GM18498 (cell line): ENCODE results near the gene GCGR.
A peak's percentile ranks its signal among the peaks of the same experiment; 100 is the strongest.
"Not testable (repeated sequence)": the region's sequence is repeated elsewhere in the genome, so short reads cannot be mapped to it uniquely, and the experiment has no call there.

ENCODE experiments used
- ATAC-seq: cut with Tn5 transposase; IDR thresholded peaks from one replicate; pipeline ENCODE4 v1.9.1; 2021; ENCODE audit warnings: mild to moderate bottlenecking, moderate library complexity; ENCODE audit not compliant: unreplicated experiment

Gene GCGR

DNA sequence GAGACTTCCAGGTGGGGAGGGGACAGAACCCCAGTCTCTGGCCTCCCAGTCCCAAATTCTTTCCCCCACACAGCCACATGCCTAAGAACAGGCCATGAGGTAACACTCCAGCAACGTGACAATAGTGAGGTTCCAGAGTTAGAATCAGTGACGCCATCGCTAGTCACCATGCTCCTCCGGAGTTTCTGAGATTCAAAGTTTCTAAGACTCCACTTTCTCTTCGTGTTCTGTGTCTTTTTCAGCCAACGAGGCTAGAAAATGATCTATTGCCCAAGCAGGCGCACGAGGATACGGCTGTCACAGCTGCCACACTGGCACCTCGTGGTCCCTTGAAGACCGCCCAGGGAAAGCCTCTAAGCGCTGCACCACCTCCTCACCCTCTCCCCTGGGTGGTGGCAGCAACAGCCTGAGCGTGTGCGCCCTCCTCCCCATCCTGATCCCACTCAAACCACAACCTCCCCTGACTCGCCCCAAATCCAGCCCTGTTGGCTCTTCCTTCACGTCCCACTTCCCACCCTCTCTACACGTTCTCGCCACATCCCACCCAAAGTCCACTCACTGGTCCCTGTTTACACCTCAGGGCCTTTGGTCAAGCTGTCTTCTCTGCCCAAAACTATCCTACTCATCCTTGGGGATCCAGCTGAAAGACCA lies 28.1 kb downstream of the GCGR start:
- no peak for ATAC-seq

DNA sequence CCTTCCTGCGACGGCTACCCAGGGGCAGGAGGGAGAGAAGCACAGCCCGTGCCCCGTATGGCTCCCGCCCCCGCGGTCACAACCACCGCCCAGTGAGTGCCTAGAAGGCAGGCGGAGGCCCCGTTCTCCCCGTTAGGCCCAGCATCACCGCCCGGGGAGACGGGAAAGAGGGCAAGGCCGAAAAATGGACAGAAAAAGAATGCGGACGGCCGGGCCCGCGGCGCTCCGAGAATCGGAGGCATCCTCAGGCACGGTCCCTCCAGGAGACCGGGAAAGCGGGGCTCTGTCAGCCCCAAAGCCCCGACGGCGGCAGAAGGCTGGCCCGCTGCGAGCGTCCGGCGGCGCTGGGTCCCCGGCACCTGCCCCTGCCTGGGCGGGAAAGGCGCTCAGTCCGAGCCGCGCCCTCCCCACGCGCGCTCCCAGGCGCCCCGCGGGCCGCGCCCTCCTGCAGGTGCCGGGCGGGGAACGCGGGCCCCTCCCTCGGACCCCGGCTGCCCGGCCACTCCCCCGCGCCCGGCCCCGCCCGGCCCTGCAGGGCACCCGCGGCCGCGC lies 28.7 kb downstream of the GCGR start:
- peak; percentile 22 for ATAC-seq

DNA sequence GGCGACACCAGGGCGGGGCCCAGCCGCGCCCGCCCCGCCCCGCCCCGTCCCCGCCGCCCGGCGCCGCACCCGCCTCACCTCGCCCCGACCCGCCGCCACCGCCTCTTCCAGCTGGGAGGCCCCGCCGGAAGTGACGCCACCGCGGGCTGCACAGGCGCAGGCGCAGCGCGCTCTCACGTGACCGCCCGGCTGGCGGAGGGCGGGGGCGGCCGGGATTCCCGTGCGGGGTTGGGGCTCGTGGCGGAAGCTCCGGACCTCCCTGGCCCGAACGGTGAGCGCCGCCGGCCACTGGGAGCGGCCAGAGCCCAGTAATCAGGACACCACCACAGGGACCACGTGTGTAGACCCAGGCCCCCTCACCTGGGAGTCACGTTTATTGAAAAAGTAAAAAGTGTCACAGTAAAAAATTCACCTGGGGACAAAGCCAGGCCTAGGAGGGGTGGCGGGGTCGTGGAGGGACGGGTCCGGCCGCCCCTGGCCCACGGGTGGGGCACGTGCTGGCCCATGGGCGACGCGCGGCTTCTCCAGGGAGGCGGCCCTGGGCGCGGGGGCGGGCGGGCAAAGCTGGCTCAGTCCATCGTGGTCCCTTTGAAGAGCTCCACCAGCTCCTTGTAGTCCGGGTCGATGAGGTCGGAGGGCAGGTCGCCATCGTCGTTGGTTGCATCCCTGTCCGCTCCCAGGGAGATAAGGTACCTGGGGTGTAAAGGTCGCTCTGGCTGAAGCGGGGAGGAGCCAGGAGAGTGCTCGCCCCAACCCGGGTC lies 29.4 kb downstream of the GCGR start, which contains the start of gene MCRIP1:
Gene MCRIP1 (minus strand): TSS at position 132 of the 761 bp plus-strand sequence. CDS start 8,785 bp downstream, outside the sequence.
- ATAC-seq: peak; percentile 82

DNA sequence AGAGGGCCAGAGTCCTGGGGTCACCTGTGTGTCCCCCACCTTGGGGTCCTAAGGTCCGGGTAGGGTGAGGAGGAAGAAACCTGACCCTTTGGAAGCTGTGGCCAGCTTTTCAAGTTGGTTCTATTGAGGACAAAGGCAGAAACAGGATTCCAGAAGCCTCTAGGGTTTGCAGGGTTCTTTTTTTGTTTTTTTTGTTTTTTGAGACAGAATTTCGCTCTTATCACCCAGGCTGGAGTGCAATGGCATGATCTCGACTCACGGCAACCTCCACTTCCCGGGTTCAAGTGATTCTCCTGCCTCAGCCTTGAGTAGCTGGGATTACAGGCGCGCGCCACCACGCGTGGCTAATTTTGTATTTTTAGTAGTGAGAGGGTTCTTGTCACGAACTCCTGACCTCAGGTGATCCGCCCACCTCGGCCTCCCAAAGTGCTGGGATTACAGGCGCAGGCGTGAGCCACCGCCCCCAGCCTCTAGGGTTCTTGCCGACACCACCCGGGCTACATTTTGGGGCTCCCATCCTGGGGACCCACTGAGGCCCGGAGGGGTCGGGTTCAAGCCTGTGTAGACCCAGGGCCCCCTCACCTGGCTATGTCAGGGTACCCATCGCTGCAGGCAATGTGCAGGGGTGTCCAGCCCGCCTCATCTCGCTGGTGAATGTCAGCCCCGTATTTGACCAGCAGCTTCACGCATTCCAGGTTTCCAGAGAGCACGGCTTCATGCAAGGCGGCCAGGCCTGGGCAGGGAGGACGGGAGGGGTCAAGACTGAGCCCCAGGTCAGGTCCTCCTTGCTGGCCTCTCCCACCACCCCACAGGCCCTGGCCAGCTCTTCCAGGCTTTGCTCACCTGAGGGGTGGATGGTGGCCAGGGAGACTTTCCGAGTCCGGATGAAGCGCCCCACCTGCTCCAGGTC lies 30.2 kb downstream of the GCGR start:
- ATAC-seq: no peak

DNA sequence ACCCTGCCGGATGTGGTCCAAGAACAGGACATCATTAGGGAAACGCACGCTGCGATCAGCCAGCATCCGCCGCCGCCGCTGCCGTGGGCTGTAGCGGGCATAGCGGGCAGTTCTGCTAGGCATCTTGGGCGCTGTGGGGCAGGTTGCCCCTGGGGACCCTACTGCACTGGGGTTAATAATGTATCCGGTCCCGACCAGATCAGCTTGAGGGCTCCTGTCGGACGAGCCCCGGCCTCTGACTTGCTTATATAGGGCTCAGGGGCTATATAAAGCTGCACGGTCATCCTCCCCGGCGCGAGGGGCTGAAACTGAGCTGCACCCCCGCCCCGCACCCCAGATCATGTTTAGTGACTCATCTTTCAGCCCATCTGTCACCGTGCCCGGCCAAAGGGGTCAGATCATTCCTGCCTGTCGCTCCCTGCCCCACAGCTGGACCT lies 30.9 kb downstream of the GCGR start, which contains the start of gene PPP1R27:
Gene PPP1R27 (minus strand): TSS at position 220 of the 437 bp plus-strand sequence. CDS start 97 bp downstream, at position 123.
- ATAC-seq: no peak

DNA sequence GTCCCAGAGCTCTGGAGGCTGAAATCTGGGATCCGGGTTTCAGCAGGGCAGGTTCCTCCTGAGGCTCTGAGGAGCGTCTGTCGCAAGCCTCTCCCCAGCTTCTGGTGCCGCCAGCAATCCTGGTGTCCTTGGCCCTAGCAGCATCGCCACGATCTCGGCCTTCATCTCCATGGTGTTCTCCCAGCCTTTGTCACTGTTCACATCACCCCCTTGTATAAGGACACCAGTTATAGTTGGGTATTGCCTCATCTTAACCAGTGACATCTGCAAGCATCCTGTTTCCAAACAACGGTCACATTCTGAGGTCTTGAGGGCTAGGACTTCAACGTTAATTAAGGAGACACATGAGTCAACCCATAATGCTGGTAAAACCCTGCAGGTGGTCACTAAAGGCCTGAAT lies 33.7 kb downstream of the GCGR start:
- ATAC-seq: no peak

DNA sequence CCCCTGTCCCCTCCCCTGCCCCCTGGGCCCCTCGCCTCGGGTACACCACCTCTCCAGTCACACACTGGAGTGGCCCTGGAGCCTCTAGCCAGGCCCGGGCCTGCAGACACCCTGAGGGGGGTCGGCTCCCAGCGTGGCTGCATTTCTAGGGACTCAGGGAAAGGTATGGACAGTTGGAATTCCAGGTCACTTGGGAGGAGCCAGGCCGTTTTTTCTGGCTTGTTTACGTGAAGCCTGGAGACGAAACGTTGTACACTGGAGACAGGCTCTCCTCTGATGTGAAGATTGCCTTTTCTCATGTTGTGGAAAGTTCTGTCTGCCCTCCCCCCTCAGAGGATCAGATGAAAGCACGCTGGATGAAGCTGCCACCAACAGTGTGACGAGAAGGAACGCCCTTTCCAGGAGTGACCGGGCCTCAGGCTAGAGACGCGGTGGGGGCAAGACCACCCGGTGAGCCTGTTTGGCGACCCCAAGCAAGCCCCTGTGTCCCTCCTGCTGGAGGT lies 34.9 kb downstream of the GCGR start:
- no peak for ATAC-seq

DNA sequence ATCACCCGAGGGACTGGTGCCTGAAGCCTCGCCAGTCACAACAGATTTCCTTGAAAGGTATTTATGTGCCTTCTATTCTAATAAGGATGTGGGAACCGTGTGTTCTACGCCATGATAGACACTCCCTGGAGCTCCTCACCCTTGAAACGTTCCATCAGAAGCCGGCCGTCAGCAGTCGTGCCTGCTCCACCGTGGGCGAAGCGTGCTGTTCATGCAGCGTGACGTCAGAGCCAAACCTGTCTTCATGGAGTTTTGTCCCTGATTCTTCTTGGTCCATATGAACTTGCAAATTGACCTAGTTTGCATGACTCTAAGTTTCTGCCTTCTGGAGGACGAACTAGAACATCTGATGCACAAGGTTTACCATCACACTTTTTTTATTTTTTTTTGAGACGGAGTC lies 35.4 kb downstream of the GCGR start:
- no peak for ATAC-seq

DNA sequence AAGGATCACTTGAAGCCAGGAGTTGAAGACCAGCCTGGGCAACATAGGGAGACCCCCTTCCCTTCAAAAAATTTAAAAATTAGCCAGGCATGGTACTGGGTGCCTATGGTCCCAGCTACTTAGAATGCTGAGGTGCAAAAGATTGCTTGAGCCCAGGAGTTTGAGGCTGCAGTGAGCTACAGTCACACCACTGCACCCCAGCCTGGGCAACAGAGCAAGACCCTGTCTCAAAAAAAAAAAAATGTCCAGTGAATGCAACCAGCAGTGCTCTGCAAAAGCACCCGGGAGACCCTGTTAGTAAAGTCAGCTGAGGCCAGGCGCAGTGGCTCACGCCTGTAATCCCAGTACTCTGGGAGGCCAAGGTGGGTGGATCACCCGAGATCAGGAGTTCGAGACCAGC lies 36.1 kb downstream of the GCGR start:
- ATAC-seq: not testable (repeated sequence)

DNA sequence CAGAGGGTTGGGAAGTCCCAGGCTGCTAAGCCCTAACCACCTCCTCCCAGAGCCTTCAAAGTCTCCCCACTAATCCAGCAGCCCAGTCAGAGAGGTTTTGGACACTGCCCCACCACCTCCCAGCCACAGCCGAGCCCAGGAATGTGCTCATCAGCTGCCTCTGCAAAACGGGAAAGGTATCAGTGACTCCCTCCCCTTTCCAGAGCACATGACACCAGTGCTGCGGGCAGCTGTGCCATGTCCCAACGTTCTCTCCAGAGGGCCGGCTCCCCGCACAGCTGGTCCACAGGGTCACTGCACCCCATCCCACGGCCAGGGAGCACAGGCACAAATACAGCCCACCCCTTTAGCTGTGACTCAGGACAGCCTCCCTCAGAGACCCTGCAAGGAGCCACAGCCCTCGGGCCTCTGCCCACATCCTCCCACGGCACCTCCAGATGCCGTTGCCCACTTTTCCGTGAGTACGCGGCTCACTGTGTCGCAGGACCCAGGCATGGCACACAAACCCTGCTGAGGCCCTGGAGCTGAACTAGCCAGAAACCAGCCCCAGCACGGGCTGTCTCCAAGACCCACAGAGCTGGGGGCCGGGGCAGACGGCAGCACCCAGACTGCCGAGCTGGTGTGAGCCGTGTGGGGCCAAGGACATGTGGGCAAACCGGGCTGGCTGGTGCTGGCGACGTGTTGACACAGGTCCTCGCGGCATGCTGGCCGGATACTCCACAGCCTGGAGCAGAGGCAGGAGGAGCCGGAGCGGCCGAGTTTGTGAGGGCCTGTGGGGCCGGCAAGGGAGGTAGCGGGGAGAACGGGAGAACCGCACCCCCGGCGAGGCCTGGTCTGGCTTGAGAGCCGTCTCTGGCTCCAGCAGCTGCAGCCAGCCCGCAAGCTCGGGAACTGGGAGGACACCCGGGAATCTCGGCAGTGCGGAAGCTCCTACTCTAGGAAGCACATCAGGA lies 37.2 kb downstream of the GCGR start:
- no peak for ATAC-seq

DNA sequence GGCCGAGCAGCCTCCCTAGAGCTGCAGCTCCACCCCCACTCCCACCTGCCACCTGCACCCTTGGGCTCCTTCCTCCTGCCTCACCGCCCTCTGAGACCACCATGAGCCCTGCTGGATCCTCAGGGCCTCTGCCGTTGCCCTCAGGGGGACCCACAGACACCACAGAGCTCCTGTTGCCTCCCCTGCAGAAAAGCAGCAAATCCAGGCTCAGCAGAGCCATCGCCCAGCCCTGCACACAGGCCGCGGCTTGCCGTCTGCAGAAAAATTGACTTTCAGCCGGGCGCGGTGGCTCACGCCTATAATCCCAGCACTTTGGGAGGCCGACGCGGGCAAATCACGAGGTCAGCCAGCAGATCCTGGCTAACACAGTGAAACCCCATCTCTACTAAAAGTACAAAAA lies 37.9 kb downstream of the GCGR start:
- no peak for ATAC-seq

DNA sequence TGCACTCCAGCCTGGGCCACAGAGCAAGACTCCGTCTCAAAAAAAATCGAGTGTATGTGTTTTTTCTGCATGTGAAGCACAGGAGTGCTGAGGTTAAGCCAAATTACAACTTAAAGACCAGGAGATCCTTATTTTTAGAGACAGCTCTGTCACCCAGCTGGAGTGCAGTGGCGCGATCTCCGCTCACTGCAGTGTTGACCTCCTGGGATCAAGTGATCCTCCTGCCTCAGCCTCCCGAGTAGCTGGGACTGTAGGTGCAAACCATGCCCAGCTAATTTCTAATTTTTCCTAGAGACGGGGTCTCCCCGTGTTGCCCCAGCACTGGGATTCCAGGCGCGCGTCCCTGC lies 38.4 kb downstream of the GCGR start:
- no peak for ATAC-seq

DNA sequence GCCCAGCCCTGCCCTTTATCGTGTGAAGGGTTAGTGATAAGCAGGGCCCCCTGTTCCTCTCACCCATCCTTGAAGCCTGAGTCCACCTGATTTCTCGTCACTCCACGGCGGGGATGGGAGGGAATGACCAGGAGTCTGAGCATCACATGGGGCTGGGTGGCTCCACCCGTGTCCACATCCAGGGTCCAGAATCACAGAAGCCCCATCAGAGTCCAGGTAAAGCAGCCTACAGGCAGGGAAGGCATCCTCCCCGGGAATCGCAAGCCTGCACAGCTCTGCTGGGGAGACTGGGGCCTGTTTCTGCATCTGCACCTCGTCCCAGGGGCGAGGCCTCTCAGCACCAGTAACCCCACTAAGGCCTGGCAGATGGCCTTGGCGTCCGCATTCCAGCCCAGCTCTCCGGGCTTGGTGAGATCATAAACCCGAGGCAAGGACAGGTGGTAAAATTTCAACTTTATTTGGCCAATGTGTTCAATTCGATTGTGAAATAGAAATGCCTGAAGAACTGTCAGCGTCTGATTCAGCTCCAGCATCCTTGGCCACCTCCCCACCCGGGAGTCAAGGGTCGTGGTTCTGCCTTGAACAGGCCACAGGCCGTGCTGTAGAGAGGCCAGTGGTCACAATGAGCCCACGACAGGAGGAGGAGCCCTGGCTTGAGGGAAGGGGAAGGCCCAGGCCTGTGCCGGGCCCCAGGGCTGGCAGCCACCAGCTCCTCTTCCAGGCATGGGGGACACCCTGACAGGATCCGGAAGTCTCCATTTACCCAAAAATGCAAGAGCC lies 39.0 kb downstream of the GCGR start:
- no peak for ATAC-seq

DNA sequence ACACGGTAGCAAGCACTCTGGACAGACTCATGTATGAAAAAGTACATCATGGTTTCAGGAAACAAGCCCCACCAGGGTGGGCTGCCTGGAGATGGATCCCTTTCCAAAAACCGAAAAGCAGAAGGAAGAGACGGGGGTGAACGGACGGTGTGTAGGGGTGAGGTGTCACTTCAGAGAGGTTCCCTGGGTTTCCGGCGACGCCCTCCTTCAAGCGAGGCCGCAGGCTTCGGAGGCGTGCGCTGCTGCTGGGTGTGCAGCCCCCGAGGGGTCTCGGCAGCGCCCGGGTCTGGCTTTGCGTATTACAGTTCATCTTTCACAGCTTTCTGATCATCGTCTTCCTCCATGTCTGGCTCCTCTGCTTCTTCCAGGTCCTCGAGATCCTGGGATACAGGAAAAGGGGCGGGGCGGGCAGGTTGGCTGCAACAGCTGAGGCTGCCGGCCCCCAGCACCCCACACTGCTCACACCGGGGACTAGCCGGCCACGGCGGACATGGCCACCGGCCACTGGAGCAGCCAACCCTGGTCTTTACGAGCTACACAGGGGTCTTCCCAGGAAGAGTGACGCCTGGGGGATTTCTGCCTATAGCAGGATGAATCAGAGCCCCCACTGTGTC lies 39.9 kb downstream of the GCGR start:
- no peak for ATAC-seq

DNA sequence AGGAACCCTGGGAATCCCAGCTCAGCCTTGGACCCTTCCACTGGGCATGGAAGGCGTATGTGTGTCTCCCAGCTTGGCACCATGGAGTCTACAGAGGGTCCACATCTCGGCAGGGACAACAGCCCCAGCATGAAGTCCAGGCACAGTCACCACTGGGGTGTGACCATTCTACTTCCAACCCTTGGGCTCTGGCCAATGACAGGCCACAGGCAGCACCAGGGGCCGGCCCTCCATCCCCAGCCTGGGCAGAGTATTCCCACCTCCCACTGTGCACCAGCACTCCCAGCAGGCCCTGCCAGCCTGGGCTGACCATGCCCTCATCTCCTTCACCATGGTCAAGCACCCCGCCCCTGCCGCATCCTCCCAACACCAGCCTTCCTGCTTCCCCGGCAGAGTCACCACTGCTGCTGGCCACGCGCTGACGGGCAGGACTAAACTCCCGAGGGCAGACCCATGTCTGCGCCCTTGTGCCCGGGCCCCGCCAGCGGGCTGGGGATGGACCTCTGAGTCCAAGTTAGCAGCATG lies 40.4 kb downstream of the GCGR start:
- ATAC-seq: no peak

DNA sequence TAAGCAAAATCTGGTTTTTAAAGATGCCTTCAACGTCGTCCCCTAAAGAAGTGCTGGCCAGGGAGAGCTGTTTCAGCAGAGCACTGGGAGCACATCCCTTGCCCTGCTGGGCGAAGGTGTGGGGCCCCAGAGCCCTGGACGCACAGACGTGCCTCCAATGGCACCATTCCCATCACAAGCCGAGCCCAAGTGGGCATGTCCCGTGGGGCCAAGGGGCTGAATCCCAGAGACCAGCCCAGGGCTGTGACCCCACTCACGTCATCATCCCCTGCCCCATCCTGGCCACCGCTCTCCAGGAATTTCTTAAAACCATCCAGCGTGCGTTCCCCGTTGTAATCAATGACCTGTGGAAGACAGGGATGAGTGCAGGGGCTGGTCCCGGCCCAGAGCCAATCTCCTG lies 40.9 kb downstream of the GCGR start:
- ATAC-seq: no peak

DNA sequence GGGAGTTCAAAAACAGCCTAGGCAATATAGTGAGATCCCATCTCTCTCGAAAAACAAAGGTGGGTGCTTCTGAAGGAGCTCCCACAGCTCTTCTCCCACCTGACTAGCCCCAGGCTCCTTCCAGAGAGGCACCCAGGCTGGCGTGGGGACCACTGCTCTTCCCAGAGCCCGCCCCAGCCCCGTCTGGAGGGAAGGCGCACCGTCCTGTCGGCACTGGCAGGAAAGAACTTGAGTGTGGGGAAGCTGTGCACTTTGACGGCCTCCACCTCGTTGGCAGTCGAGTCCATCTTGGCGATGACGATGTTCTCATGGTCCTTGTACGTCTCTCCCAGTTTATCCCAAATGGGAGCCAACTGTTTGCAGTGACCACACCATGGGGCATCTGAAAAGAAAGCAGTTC lies 41.4 kb downstream of the GCGR start:
- ATAC-seq: no peak
